Measurements from ENCODE around the gene TAOK2. TPM values are rescaled to one million over a fixed set of nuclear protein-coding genes. Genes with fewer than 3 reads are reported as not detected.

The TAOK2 gene
- total RNA-seq, 4 donors from 2014 or later, result 15.9 to 31.0 (median 22.1) TPM

DNA sequence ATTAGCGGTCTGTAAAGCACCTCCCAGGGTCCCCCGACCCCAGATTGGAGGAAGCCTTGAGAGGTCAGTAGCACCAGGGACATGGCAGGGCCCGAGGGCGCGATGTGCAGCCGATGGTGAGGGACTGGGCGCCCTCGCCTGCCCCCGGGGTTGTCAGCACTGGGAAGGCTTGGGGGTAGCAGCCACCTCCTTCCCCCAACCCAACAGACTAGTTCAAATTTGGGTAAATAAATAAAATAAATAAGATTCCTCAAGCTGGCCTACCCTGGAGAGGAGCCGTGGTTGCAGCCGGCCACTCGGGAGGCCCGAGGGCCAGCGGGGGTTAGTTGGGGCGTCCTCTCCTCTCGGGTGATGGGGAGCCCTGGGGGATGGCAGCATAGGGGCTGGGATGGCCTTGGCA lies 50.8 kb downstream of the TAOK2 start:
- Histone ChIP-seq H3K27me3 (peaks cover 0 to 14% (median 5%) of the 10 kb centered on the region in 3 donors), H3K9me3 (no peaks in the 10 kb centered on the region), H3K4me3 (no peak overlapping the region), H3K36me3 (no peaks in the 10 kb centered on the region), H3K4me1 (peaks cover 3 to 5% of the 10 kb centered on the region in 2 donors), H3K27ac (no peak overlapping the region)
- in situ Hi-C loops (cut with MboI; ENCODE audit: low sequenced_read_pairs in 4 of 4) (loop anchor here in 2 of 4 donors (10.0 to 25.0 kb wide), 2 partner anchors 320 to 337 kb away; partner anchors contain the start of gene QPRT (in 1 of the 2)), intact Hi-C loops (cut with DNase I; ENCODE audit: low total_unique reads) (loop anchor here (5.0 to 10.0 kb wide), 2 partner anchors 97 to 160 kb away; partner anchors contain the start of genes CDIPT and KCTD13)
- TF ChIP-seq, protein P1, sequence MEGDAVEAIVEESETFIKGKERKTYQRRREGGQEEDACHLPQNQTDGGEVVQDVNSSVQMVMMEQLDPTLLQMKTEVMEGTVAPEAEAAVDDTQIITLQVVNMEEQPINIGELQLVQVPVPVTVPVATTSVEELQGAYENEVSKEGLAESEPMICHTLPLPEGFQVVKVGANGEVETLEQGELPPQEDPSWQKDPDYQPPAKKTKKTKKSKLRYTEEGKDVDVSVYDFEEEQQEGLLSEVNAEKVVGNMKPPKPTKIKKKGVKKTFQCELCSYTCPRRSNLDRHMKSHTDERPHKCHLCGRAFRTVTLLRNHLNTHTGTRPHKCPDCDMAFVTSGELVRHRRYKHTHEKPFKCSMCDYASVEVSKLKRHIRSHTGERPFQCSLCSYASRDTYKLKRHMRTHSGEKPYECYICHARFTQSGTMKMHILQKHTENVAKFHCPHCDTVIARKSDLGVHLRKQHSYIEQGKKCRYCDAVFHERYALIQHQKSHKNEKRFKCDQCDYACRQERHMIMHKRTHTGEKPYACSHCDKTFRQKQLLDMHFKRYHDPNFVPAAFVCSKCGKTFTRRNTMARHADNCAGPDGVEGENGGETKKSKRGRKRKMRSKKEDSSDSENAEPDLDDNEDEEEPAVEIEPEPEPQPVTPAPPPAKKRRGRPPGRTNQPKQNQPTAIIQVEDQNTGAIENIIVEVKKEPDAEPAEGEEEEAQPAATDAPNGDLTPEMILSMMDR (IDR thresholded peaks at IDR 0.05 in 4 of 5, conservative IDR thresholded peaks at IDR 0.05 in 1 of 5), result no peak
- TF ChIP-seq POLR2A (IDR thresholded peaks at IDR 0.05), result no peak
- DNase-seq (no peak), ATAC-seq (no peak)

DNA sequence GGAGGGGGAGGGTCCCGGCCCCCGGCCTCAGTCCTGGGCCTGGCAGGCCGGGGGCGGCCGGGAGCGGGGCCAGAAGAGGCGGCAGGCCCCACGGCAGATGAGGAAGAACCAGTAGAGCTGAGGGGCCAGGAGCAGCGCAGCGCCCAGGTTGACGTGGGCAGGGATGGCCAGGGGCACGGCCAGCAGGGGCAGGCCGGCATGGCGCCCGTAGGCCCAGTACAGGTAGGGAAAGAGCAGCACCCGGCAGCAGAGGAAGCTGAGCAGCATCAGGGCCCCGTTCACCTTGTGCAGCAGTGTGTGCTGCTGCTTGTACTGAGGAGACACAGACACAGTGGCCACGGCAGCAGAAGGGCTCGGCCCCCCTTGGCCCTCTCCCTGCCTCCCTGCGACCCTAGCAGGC lies 51.5 kb downstream of the TAOK2 start:
- DNase-seq (no peak), ATAC-seq (no peak)
- TF ChIP-seq POLR2A (IDR thresholded peaks at IDR 0.05), result no peak
- TF ChIP-seq, protein P1 (IDR thresholded peaks at IDR 0.05 in 4 of 5, conservative IDR thresholded peaks at IDR 0.05 in 1 of 5), result no peak
- H3K4me1 ChIP-seq, result peaks cover 5 to 8% of the 10 kb centered on the region in 2 donors
- in situ Hi-C loops (cut with MboI; ENCODE audit: low sequenced_read_pairs in 4 of 4), result loop anchor here in 3 of 4 donors (5.0 to 25.0 kb wide), 3 partner anchors 320 to 338 kb away; partner anchors contain the start of gene QPRT (in 1 of the 3)
- no peak overlapping the region for H3K27ac ChIP-seq
- H3K9me3 ChIP-seq, result no peaks in the 10 kb centered on the region
- no peaks in the 10 kb centered on the region for H3K36me3 ChIP-seq
- intact Hi-C loops (cut with DNase I; ENCODE audit: low total_unique reads), result loop anchor here (10.0 kb wide), 1 partner anchor 160 kb away; the partner anchor contains the start of gene CDIPT
- peaks cover 2 to 16% (median 8%) of the 10 kb centered on the region in 3 donors for H3K27me3 ChIP-seq
- no peak overlapping the region for H3K4me3 ChIP-seq

DNA sequence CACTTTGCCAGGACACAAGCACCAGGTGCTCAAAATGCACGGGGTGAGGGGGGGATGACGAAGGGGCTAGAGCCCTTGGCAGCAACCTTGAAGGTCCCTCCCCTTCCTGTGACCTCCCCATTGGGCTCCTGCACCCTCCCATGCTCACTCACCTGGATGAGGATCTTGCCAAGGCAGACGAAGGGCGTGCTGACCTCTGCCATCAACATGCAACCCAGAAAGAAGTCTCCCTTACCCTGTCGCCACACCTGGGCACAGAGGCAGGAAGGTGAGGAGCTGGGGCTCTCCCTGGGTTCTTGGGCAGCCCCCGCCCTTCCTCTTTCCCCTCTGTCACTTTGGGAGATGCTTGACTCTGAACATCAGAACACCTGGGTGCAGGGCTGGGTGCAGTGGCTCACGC lies 51.9 kb downstream of the TAOK2 start:
- peaks cover 5 to 8% of the 10 kb centered on the region in 2 donors for H3K4me1 ChIP-seq
- no peak overlapping the region for H3K27ac ChIP-seq
- in situ Hi-C loops (cut with MboI; ENCODE audit: low sequenced_read_pairs in 4 of 4) (loop anchor here in 3 of 4 donors (5.0 to 25.0 kb wide), 3 partner anchors 321 to 338 kb away; partner anchors contain the start of gene QPRT (in 1 of the 3)), intact Hi-C loops (cut with DNase I; ENCODE audit: low total_unique reads) (loop anchor here (10.0 kb wide), 1 partner anchor 161 kb away; the partner anchor contains the start of gene CDIPT)
- DNase-seq (no peak), ATAC-seq (no peak)
- TF ChIP-seq POLR2A (IDR thresholded peaks at IDR 0.05), result no peak
- TF ChIP-seq, protein P1 (IDR thresholded peaks at IDR 0.05 in 4 of 5, conservative IDR thresholded peaks at IDR 0.05 in 1 of 5), result no peak
- no peaks in the 10 kb centered on the region for H3K36me3 ChIP-seq
- H3K27me3 ChIP-seq, result peaks cover 4 to 20% (median 12%) of the 10 kb centered on the region in 3 donors
- no peaks in the 10 kb centered on the region for H3K9me3 ChIP-seq
- H3K4me3 ChIP-seq, result no peak overlapping the region

DNA sequence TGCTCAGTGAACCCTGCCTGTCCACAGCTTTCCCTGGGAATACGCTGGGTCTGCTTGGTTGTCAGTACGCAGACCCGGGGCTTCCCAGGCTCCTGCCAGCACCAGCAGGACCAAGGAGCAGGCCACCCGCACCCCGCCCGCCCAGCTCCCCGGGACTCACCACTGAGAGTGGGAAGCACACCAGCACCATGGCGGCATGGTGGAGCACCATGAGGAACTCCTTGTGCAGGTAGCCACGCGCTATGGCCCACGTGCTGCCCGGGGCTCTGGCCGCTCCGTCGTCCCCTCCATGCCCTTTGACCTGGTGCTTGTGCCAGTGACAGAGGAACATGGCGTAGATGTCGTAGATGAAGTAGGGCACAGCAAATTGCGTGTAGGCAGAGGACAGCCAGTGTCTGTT lies 52.8 kb downstream of the TAOK2 start:
- Histone ChIP-seq H3K27ac (no peak overlapping the region), H3K4me1 (peaks cover under 1 to 13% of the 10 kb centered on the region in 2 donors), H3K9me3 (no peaks in the 10 kb centered on the region), H3K4me3 (no peak overlapping the region), H3K27me3 (peaks cover 9 to 29% (median 15%) of the 10 kb centered on the region in 3 donors), H3K36me3 (no peaks in the 10 kb centered on the region)
- ATAC-seq (no peak), DNase-seq (no peak)
- TF ChIP-seq, protein P1 (IDR thresholded peaks at IDR 0.05 in 4 of 5, conservative IDR thresholded peaks at IDR 0.05 in 1 of 5), result no peak
- in situ Hi-C loops (cut with MboI; ENCODE audit: low sequenced_read_pairs in 4 of 4), result loop anchor here in 3 of 4 donors (5.0 to 25.0 kb wide), 3 partner anchors 322 to 339 kb away; partner anchors contain the start of gene QPRT (in 1 of the 3)
- intact Hi-C loops (cut with DNase I; ENCODE audit: low total_unique reads), result loop anchor here (10.0 kb wide), 1 partner anchor 162 kb away; the partner anchor contains the start of gene CDIPT

Measured in gastrocnemius medialis (tissue), 4 donors.